Measurements from ENCODE around the gene SEC14L5. TPM values are rescaled to one million over a fixed set of nuclear protein-coding genes. Genes with fewer than 3 reads are reported as not detected.

Gene SEC14L5
- total RNA-seq, 2 donors from 2014 or later = 0.22 to 0.33 TPM

- TF ChIP-seq CTCF (conservative IDR thresholded peaks at IDR 0.05) = peak; percentile 2
- peaks cover 24% of the 10 kb centered on the region for H3K27me3 Mint-ChIP-seq (ENCODE audit: insufficient read depth)
- H3K4me3 Mint-ChIP-seq = peak overlapping the region; percentile 14
- peak; percentile 81 for DNase-seq
- Histone ChIP-seq H3K27ac (ENCODE audit: low read depth, low read length) (no peak overlapping the region), H3K27me3 (ENCODE audit: control insufficient read depth, insufficient read depth, low read length, poor library complexity, severe bottlenecking) (peaks cover 12% of the 10 kb centered on the region), H3K9ac (ENCODE audit: extremely low read depth, low read length, poor library complexity, severe bottlenecking) (no peak overlapping the region), H3K36me3 (ENCODE audit: control insufficient read depth, insufficient read depth, low read length) (no peaks in the 10 kb centered on the region), H3K9me3 (ENCODE audit: control insufficient read depth, low read length) (no peaks in the 10 kb centered on the region), H3K4me1 (ENCODE audit: control insufficient read depth, insufficient read depth, low read length) (peaks cover 10% of the 10 kb centered on the region), H3K4me3 (ENCODE audit: low read length) (no peak overlapping the region)
- H3K27ac Mint-ChIP-seq = peak overlapping the region; percentile 84
- H3K4me1 Mint-ChIP-seq = peaks cover 32% of the 10 kb centered on the region
- H3K36me3 Mint-ChIP-seq (ENCODE audit: low read depth) = no peaks in the 10 kb centered on the region
- 66 to 72% methylated on average over 8 to 12 of the region's 12 CpGs for WGBS, 2 experiments (ENCODE audit: insufficient coverage in 1 of 2, insufficient read length in 1 of 2)
- no peaks in the 10 kb centered on the region for H3K9me3 Mint-ChIP-seq
Measured at GRCh38 chr16:5036228-5037156, 78.4 kb downstream of the SEC14L5 start.

GRCh38 chr16:5040451-5040850 is 82.3 kb downstream of the SEC14L5 start:
- DNase-seq = no peak
- H3K27ac Mint-ChIP-seq = peak overlapping the region; percentile 52
- no peak overlapping the region for H3K9ac ChIP-seq (ENCODE audit: extremely low read depth, low read length, poor library complexity, severe bottlenecking)
- peaks cover 22% of the 10 kb centered on the region for H3K27me3 Mint-ChIP-seq (ENCODE audit: insufficient read depth)
- H3K4me3 Mint-ChIP-seq = no peak overlapping the region
- H3K27ac ChIP-seq (ENCODE audit: low read depth, low read length) = no peak overlapping the region
- no peaks in the 10 kb centered on the region for H3K9me3 ChIP-seq (ENCODE audit: control insufficient read depth, low read length)
- H3K27me3 ChIP-seq (ENCODE audit: control insufficient read depth, insufficient read depth, low read length, poor library complexity, severe bottlenecking) = peaks cover 10% of the 10 kb centered on the region
- H3K4me3 ChIP-seq (ENCODE audit: low read length) = no peak overlapping the region
- WGBS, 2 experiments (ENCODE audit: insufficient coverage in 1 of 2, insufficient read length in 1 of 2) = 89 to 100% methylated on average over 5 to 7 of the region's 7 CpGs
- peaks cover 6% of the 10 kb centered on the region for H3K4me1 ChIP-seq (ENCODE audit: control insufficient read depth, insufficient read depth, low read length)
- no peaks in the 10 kb centered on the region for H3K36me3 ChIP-seq (ENCODE audit: control insufficient read depth, insufficient read depth, low read length)
- H3K36me3 Mint-ChIP-seq (ENCODE audit: low read depth) = no peaks in the 10 kb centered on the region
- H3K9me3 Mint-ChIP-seq = no peaks in the 10 kb centered on the region
- TF ChIP-seq CTCF (conservative IDR thresholded peaks at IDR 0.05) = no peak
- H3K4me1 Mint-ChIP-seq = peaks cover 20% of the 10 kb centered on the region

DNA sequence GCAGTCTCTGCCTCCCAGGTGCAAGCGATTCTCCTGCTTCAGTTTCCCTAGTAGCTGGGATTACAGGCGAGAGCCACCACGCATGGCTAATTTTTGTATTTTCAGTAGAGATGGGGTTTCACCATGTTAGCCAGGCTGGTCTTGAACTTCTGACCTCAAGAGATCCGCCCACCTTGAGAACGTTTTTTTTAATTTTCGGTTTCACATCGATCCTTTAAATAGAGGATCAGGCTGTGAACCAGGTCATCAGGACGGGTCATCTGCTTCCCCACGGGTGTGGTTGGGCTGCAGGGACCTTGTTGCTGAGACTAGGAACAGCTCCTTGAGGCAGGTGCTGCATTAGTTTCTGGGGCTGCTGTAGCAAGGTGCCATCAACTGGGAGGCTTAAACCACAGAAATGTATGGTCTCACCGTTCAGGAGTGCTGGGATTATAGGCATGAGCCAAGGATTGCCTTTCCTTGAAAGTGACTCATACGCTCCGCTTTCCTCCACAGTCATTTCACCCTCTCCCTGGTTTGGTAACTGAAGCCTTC is 83.5 kb downstream of the SEC14L5 start:
- no peak for DNase-seq
- Mint-ChIP-seq H3K27me3 (ENCODE audit: insufficient read depth) (peaks cover 22% of the 10 kb centered on the region), H3K36me3 (ENCODE audit: low read depth) (no peaks in the 10 kb centered on the region), H3K4me1 (peaks cover 8% of the 10 kb centered on the region), H3K27ac (no peak overlapping the region), H3K4me3 (no peak overlapping the region), H3K9me3 (no peaks in the 10 kb centered on the region)
- no peaks in the 10 kb centered on the region for H3K9me3 ChIP-seq (ENCODE audit: control insufficient read depth, low read length)
- H3K4me1 ChIP-seq (ENCODE audit: control insufficient read depth, insufficient read depth, low read length) = no peaks in the 10 kb centered on the region
- no peak overlapping the region for H3K27ac ChIP-seq (ENCODE audit: low read depth, low read length)
- H3K36me3 ChIP-seq (ENCODE audit: control insufficient read depth, insufficient read depth, low read length) = no peaks in the 10 kb centered on the region
- H3K9ac ChIP-seq (ENCODE audit: extremely low read depth, low read length, poor library complexity, severe bottlenecking) = no peak overlapping the region
- H3K4me3 ChIP-seq (ENCODE audit: low read length) = no peak overlapping the region
- WGBS, 2 experiments (ENCODE audit: insufficient coverage in 1 of 2, insufficient read length in 1 of 2) = 70 to 83% methylated on average over 12 of the region's 12 CpGs
- peaks cover 10% of the 10 kb centered on the region for H3K27me3 ChIP-seq (ENCODE audit: control insufficient read depth, insufficient read depth, low read length, poor library complexity, severe bottlenecking)
- no peak for TF ChIP-seq CTCF (conservative IDR thresholded peaks at IDR 0.05)
